ENCODE data around the gene CNKSR2.
"Not testable (repeated sequence)": the region's sequence is repeated elsewhere in the genome, so short reads cannot be mapped to it uniquely, and the experiment has no call there.

The CNKSR2 gene

GRCh38 chrX:21457718-21458117, 83.5 kb downstream of the CNKSR2 start:
- DNase-seq: no peak

GRCh38 chrX:21469071-21469470, 94.9 kb downstream of the CNKSR2 start:
- DNase-seq: no peak

GRCh38 chrX:21476909-21477308, 102.7 kb downstream of the CNKSR2 start:
- no peak for DNase-seq

- peak; percentile 47 for DNase-seq
These were observed 105.6 kb downstream of the CNKSR2 start for GRCh38 chrX:21479695-21480270.

GRCh38 chrX:21481761-21482160, 107.5 kb downstream of the CNKSR2 start:
- no peak for DNase-seq

GRCh38 chrX:21484051-21484450, 109.8 kb downstream of the CNKSR2 start:
- DNase-seq: not testable (repeated sequence)

- peak; percentile 66 for DNase-seq
These were observed 113.6 kb downstream of the CNKSR2 start for GRCh38 chrX:21487832-21488231.

- no peak for DNase-seq
These were observed 116.1 kb downstream of the CNKSR2 start for GRCh38 chrX:21490341-21490740.

GRCh38 chrX:21493226-21493830, 119.1 kb downstream of the CNKSR2 start:
- peak; percentile 56 for DNase-seq

GRCh38 chrX:21503593-21503992, 129.4 kb downstream of the CNKSR2 start:
- no peak for DNase-seq

- no peak for DNase-seq
These were observed 135.7 kb downstream of the CNKSR2 start for GRCh38 chrX:21509912-21510311.

- no peak for DNase-seq
These were observed 149.8 kb downstream of the CNKSR2 start for GRCh38 chrX:21524008-21524407.

- no peak for DNase-seq
These were observed 153.9 kb downstream of the CNKSR2 start for GRCh38 chrX:21528076-21528475.

- no peak for DNase-seq
These were observed 155.6 kb downstream of the CNKSR2 start for GRCh38 chrX:21529771-21530170.

GRCh38 chrX:21544642-21545041, 170.4 kb downstream of the CNKSR2 start:
- DNase-seq: not testable (repeated sequence)

GRCh38 chrX:21559417-21559816, 185.2 kb downstream of the CNKSR2 start:
- DNase-seq: no peak

GRCh38 chrX:21565025-21565424, 190.8 kb downstream of the CNKSR2 start:
- no peak for DNase-seq

GRCh38 chrX:21574793-21575192, 200.6 kb downstream of the CNKSR2 start:
- DNase-seq: no peak

- no peak for DNase-seq
These were observed 207.3 kb downstream of the CNKSR2 start for GRCh38 chrX:21581479-21581878.

- no peak for DNase-seq
These were observed 211.8 kb downstream of the CNKSR2 start for GRCh38 chrX:21586001-21586400.

GRCh38 chrX:21590012-21590776, 216.0 kb downstream of the CNKSR2 start:
- no peak for DNase-seq

GRCh38 chrX:21606002-21606401, 231.8 kb downstream of the CNKSR2 start:
- no peak for DNase-seq

- no peak for DNase-seq
These were observed 235.9 kb downstream of the CNKSR2 start for GRCh38 chrX:21610168-21610567.

GRCh38 chrX:21612154-21612553, 237.9 kb downstream of the CNKSR2 start:
- no peak for DNase-seq
